HG03520 (cell line): Measurements from ENCODE around the gene SART3.
"Not testable (repeated sequence)": the region's sequence is repeated elsewhere in the genome, so short reads cannot be mapped to it uniquely, and the experiment has no call there.

Experiments
- ATAC-seq: cut with Tn5 transposase; IDR thresholded peaks from one replicate; pipeline ENCODE4 v1.9.1; 2021; ENCODE audit warnings: mild to moderate bottlenecking, moderate library complexity; ENCODE audit not compliant: unreplicated experiment

SART3 gene

GRCh38 chr12:108582509-108582908, 21.5 kb upstream of the SART3 start:
- ATAC-seq, result no peak

DNA sequence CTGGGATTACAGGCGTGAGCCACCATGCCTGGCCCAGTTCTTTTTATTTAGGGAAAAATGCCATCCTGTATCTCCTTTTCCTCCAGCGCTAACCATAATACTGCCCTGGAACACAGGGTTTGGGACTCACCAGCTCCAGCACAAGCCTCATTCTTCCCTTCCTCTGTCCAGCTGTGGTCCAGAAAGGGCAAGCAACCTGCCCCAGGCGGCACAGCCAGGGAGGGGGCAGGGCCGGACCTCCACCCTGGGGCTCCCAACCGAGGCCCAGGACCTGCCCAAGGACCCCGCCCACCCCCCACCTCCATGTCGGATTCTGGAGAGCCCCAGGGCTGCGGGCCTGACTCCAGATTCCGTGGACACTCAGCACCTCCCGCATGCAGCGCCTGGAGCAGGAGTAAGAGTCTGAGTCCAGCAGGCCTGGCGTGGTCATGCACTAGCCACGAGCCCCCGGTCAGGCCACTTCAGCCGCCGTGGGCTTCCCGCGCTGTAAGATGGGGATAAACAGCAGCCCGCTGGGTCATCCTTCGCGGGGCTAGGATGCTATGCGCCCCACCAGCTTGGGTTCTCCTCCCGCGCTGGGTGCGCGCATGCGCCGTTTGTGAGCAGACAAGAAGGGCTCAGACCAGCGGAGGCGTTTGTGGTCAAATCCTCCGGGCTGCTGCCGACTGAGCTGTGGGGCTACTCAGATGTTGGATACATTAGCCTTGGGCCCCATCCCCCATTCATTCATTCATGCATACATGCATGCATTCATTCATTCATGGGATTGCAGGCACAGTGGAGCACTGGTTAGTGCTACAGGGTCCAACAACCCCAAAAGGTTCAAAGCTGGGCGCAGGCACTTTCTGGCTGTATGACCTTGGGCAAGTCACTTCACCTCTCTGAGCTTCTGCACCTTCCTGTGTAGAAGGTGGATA, 20.6 kb upstream of the SART3 start:
- ATAC-seq, result no peak

- no peak for ATAC-seq
These were observed 19.6 kb upstream of the SART3 start for GRCh38 chr12:108580531-108580930.

GRCh38 chr12:108578813-108579212, 17.8 kb upstream of the SART3 start:
- ATAC-seq, result no peak

DNA sequence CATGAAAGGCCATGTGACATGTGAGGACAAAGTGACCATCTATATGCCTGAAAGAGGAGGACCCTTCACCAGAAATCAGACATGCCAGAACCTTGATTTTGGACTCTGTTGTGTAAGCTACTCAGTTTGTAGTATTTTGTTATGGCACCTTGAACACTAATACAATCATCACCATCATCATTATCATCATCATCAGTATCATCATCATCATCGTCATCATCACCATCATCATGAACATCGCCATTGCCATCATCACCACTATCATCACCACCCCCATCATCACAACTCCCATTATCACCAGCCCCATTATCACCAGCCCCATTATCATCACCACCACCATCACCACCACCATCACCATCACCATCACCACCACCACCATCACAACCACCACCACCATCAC, 17.3 kb upstream of the SART3 start:
- no peak for ATAC-seq

DNA sequence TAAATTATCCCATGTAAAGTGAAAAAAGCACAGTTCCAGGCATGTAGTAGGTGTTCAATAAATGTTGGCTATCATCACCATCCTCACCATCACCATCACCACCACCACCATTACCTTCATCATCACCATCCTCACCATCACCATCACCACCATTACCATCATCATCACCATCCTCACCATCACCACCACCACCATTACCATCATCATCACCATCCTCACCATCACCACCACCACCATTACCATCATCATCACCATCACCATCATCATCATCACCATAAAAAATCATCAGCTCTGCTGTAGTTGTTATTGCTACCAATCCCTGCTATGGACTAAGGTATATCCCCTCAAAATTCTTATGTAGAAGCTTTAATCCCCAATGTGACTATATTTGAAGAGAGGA, 16.5 kb upstream of the SART3 start:
- no peak for ATAC-seq

DNA sequence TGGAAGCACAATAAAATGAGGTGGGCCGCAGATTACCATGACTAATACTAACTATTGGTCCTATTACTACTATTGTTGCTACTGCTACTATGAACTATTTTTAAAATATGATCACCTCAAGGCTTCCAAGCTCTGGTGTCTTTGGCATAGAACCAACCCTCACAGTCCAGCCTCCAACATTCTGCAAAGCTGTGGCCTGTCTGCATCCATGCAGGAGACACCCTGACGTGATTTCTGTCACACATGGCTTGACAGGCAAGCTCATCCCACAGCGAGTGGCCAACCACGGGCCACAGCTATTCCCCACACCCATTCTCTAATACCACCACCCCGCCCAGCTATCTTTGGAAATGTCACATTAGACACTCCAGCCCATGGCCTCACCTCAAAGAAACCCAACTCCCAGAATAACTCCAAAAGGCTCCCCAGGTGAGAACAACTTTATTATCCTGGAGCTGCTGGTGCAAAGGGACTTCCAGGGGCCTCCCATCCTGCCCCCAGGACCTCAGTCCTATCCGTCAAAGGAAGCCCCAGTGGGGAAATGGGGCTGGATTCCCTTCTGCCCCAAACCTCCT, 15.8 kb upstream of the SART3 start:
- no peak for ATAC-seq

DNA sequence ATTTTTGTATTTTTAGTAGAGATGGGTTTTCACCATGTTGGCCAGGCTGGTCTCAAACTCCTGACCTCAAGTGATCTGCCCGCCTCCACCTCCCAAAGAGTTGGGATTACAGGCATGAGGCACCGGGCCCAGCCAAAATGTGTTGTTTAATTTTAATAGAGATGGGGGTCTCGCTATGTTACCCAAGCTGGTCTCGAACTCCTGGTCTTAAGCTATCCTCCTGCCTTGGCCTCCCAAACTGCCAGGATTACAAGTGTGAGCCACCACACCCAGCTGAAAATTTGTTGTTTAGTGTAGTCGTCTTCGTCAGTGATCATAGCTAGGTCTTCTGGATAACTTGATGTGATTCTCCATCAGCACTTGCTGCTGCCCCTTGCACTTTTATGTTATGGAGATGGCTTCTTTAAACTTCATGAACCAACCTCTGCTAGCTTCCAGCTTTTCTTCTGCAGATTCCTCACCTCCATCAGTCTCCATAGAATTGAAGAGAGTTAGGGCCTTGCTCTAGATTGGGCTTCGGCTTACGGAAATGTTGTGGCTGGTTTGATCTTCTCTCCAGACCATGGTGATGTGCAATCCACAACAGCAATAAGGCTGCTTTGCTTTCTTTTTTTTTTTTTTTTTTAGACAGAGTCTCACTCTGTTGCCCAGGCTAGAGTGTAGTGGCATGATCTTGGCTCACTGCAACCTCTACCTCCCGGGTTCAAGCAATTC, 14.4 kb upstream of the SART3 start:
- no peak for ATAC-seq

GRCh38 chr12:108574276-108574675, 13.3 kb upstream of the SART3 start:
- ATAC-seq, result not testable (repeated sequence)

GRCh38 chr12:108573317-108573716, 12.3 kb upstream of the SART3 start:
- no peak for ATAC-seq

GRCh38 chr12:108572166-108572790, 11.3 kb upstream of the SART3 start:
- ATAC-seq, result no peak

GRCh38 chr12:108571609-108572165, 10.7 kb upstream of the SART3 start:
- ATAC-seq, result no peak

GRCh38 chr12:108570743-108571608, 10.0 kb upstream of the SART3 start:
- ATAC-seq, result no peak

DNA sequence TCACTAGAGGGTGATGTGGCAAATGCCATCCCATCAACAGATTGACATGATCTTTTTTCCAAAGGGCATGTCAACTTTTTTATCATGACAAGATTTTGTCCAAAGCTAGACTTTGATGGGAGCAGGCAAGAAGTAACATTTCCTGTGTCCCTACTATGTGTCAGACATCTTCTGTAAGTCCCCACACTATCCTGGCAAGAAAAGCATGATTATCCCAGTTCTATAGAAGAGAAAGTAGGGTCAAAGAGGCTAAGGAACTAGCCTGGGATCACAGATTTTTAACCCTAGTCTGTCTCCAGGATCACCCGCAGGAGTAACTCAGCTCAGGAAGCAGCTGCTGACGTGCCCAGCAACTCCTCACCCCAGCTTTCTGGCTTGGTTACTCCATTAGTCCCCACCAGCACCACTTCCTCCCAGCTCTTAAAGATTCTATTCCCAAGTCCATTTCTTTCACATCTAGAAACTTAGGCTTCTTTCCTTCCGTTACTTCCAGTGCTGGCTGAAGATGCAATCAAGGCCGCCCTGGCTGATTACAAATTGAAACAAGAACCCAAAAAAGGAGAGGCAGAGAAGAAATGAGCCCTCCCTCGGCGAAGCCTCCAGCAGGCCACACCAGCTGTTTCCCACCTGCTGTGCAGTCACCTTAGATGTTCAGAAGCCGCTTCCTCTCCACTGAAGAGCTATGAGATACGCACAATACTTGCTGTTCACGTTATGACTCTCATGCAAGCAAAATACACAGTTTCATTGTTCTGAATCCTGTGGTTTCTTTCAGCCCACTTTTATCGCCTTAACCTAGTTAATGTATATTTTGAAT, 7.6 kb upstream of the SART3 start:
- peak; percentile 75 for ATAC-seq

DNA sequence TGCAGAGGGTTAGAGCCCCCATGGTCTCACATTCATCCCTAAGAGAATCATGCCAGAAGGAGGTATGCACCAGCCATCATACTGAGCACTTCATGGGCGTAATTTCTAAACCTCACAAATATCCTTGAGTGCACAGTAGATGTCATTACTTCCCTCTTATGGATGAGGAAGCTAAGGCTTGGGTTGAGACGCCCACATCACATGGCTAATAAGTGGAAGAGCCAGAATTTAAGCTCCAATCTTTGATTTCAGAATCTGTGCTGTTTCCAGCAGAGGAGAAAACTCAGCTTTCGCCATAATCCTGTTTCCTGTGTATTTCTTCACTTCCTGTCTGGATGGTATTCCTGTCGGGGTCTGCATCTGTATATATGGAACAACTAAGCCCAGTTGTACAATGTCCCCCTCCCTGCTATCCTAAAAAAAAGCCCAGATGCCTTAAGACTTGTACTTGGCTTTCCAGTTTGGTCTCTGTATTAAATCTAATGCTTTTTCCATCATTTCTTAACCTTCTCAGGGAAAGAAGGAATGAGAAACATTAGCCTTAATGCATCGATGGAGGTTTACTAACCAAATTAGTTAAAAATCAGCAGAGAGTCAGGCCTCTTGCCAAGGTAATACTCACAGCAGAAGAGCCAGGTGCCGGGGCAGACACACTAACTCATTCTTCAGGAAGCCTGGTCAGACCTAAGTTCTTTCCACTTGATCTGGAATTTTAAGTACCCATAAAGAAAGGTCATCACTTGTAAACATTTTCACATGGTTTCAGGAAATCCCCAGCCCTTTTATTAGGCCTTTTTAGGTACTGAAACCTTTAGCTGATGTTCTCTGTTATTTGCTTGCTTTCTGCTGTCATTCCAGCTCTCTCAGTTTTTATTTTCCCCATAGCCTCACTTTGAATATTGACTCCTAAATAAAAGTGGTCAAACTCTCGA, 6.7 kb upstream of the SART3 start:
- no peak for ATAC-seq

DNA sequence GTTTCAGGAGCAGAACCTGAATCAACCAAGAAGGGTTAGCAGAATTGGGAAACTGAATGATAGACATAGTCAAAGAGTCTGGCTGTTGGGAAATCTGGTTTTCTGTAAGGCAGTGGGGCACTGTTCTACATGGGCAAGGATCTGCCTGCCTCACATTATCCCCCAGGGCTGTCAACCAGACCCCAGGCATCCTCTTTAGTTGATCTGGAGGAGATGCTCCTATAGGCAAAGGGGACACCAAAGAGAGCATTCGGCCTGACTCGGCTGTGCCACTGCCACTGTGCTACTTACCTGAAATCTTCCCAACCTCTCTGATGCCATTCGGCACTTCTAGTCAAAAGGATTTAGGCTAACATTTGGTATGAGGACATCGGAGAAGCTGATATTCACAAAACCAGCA, 5.5 kb upstream of the SART3 start:
- ATAC-seq, result no peak

DNA sequence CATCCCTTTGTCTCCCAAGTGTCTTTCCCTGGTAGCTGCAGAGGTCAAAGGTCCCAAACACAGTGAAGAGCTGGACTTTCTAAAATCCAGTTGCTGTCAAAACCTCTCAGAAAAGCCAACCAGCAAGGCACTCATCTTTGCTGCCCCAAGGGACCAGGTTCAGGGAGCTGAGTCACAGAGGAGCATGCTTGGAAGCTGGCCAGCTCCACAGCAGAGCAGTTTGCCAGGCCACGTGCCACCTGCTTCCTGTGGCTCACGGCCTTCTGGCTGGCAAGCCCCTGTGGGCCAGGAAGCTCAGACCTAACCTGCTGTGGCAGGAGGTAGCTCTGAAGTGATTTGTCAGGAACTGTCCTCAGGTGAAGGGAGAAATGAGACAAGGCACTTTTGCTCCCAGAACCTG, 5.0 kb upstream of the SART3 start:
- no peak for ATAC-seq

- ATAC-seq, result no peak
These were observed 4.2 kb upstream of the SART3 start for GRCh38 chr12:108565146-108565545.
